Neural progenitor cell (in vitro differentiated cells): ENCODE data around the gene DTYMK.

ENCODE experiments used
- EZH2 ChIP-seq: fragments of 200-600 bp; sonication (generic); IDR thresholded peaks from 2 replicates; pipeline ENCODE4 v1.6.1; 2017; ENCODE audit warnings: antibody characterized with exemption, mild to moderate bottlenecking, moderate library complexity
- TF ChIP-seq, protein P1 (sequence below): fragments of 200-600 bp; sonication (generic); IDR thresholded peaks from 2 replicates; pipeline ENCODE4 v1.5.1; 2017; ENCODE audit warnings: antibody characterized with exemption, mild to moderate bottlenecking

DNA sequence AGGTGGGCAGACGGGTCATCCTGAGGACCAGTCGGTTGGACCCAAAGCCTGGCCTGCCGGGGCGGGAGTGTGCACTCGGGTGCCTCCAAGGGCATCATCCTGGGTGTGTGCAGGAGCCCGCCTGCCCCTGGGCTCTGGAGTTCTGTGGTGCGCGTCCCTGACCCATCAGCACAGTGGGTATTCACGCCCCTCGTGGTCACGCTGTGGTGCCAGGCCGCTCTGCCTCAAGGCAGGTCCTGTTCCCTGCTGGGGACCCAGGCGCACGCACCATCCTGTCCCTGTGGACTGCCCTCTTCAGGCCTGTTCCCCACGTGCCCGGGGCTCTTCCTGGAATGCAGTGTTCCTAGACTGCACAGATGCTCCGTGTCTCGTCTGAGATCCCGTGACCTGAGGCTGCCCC is 33.5 kb upstream of the DTYMK start:
- TF ChIP-seq, protein P1, sequence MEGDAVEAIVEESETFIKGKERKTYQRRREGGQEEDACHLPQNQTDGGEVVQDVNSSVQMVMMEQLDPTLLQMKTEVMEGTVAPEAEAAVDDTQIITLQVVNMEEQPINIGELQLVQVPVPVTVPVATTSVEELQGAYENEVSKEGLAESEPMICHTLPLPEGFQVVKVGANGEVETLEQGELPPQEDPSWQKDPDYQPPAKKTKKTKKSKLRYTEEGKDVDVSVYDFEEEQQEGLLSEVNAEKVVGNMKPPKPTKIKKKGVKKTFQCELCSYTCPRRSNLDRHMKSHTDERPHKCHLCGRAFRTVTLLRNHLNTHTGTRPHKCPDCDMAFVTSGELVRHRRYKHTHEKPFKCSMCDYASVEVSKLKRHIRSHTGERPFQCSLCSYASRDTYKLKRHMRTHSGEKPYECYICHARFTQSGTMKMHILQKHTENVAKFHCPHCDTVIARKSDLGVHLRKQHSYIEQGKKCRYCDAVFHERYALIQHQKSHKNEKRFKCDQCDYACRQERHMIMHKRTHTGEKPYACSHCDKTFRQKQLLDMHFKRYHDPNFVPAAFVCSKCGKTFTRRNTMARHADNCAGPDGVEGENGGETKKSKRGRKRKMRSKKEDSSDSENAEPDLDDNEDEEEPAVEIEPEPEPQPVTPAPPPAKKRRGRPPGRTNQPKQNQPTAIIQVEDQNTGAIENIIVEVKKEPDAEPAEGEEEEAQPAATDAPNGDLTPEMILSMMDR = no peak
- no peak for TF ChIP-seq EZH2
